ENCODE results near the gene ZC3H14.

The ZC3H14 gene

GRCh38 chr14:88667555-88668273, 104.9 kb downstream of the ZC3H14 start:
- Histone ChIP-seq H3K27me3 (ENCODE audit: insufficient read depth, low read length, poor library complexity) (no peaks in the 10 kb centered on the region), H3K4me1 (ENCODE audit: insufficient read depth, low read length) (no peaks in the 10 kb centered on the region), H3K27ac (ENCODE audit: low read length) (no peak overlapping the region), H3K4me3 (ENCODE audit: low read depth in 1 of 2, low read length in 2 of 2) (no peak overlapping the region), H3K36me3 (ENCODE audit: insufficient read depth, low read length) (peaks cover 2% of the 10 kb centered on the region; the same call in 1 of the 2 replicates), H3K79me2 (ENCODE audit: insufficient read depth, low read length) (no peaks in the 10 kb centered on the region), H3K4me2 (ENCODE audit: insufficient read depth, low read length) (no peak overlapping the region), H3K9ac (ENCODE audit: low read depth, low read length) (no peak overlapping the region), H4K20me1 (ENCODE audit: insufficient read depth, low read length) (no peaks in the 10 kb centered on the region), H2AFZ (ENCODE audit: low read depth, low read length) (0 out of 2 replicates have a peak overlapping the region, but pooled peaks have one; percentile 24), H3K9me3 (ENCODE audit: insufficient read depth, low read length, severe bottlenecking) (no peaks in the 10 kb centered on the region)
- no peak for TF ChIP-seq EZH2 (IDR thresholded peaks at IDR 0.05; ENCODE audit: borderline replicate concordance, low read depth, low read length, severe bottlenecking)
- peak; percentile 90 for TF ChIP-seq CTCF (IDR thresholded peaks at IDR 0.05; ENCODE audit: borderline replicate concordance, extremely low read depth, low read length, poor library complexity, severe bottlenecking)
- ATAC-seq (ENCODE audit: insufficient read depth, low read depth) (peak; percentile 95), DNase-seq (peak; percentile 67)

- H3K4me2 ChIP-seq (ENCODE audit: insufficient read depth, low read length) = no peak overlapping the region
- no peak overlapping the region for H3K9ac ChIP-seq (ENCODE audit: low read depth, low read length)
- TF ChIP-seq EZH2 (IDR thresholded peaks at IDR 0.05; ENCODE audit: borderline replicate concordance, low read depth, low read length, severe bottlenecking) = no peak
- no peak for TF ChIP-seq CTCF (IDR thresholded peaks at IDR 0.05; ENCODE audit: borderline replicate concordance, extremely low read depth, low read length, poor library complexity, severe bottlenecking)
- H3K36me3 ChIP-seq (ENCODE audit: insufficient read depth, low read length) = no peaks in the 10 kb centered on the region
- H3K27me3 ChIP-seq (ENCODE audit: insufficient read depth, low read length, poor library complexity) = no peaks in the 10 kb centered on the region
- no peak overlapping the region for H3K4me3 ChIP-seq (ENCODE audit: low read depth in 1 of 2, low read length in 2 of 2)
- DNase-seq (no peak), ATAC-seq (ENCODE audit: insufficient read depth, low read depth) (no peak)
- no peaks in the 10 kb centered on the region for H4K20me1 ChIP-seq (ENCODE audit: insufficient read depth, low read length)
- no peaks in the 10 kb centered on the region for H3K4me1 ChIP-seq (ENCODE audit: insufficient read depth, low read length)
- no peak overlapping the region for H3K27ac ChIP-seq (ENCODE audit: low read length)
- no peak overlapping the region for H2AFZ ChIP-seq (ENCODE audit: low read depth, low read length)
- no peaks in the 10 kb centered on the region for H3K79me2 ChIP-seq (ENCODE audit: insufficient read depth, low read length)
- H3K9me3 ChIP-seq (ENCODE audit: insufficient read depth, low read length, severe bottlenecking) = no peaks in the 10 kb centered on the region
Measured at GRCh38 chr14:88668448-88669116, 105.7 kb downstream of the ZC3H14 start.

- no peak overlapping the region for H3K9ac ChIP-seq (ENCODE audit: low read depth, low read length)
- ATAC-seq (ENCODE audit: insufficient read depth, low read depth) = no peak
- H3K36me3 ChIP-seq (ENCODE audit: insufficient read depth, low read length) = peaks cover 1% of the 10 kb centered on the region; the same call in 1 of the 2 replicates
- no peaks in the 10 kb centered on the region for H4K20me1 ChIP-seq (ENCODE audit: insufficient read depth, low read length)
- TF ChIP-seq CTCF (IDR thresholded peaks at IDR 0.05; ENCODE audit: borderline replicate concordance, extremely low read depth, low read length, poor library complexity, severe bottlenecking) (no peak), EZH2 (IDR thresholded peaks at IDR 0.05; ENCODE audit: borderline replicate concordance, low read depth, low read length, severe bottlenecking) (no peak)
- no peak for DNase-seq
- H3K4me2 ChIP-seq (ENCODE audit: insufficient read depth, low read length) = no peak overlapping the region
- H2AFZ ChIP-seq (ENCODE audit: low read depth, low read length) = no peak overlapping the region
- H3K79me2 ChIP-seq (ENCODE audit: insufficient read depth, low read length) = no peaks in the 10 kb centered on the region
- no peaks in the 10 kb centered on the region for H3K4me1 ChIP-seq (ENCODE audit: insufficient read depth, low read length)
- no peak overlapping the region for H3K27ac ChIP-seq (ENCODE audit: low read length)
- no peaks in the 10 kb centered on the region for H3K9me3 ChIP-seq (ENCODE audit: insufficient read depth, low read length, severe bottlenecking)
- H3K27me3 ChIP-seq (ENCODE audit: insufficient read depth, low read length, poor library complexity) = no peaks in the 10 kb centered on the region
- H3K4me3 ChIP-seq (ENCODE audit: low read depth in 1 of 2, low read length in 2 of 2) = no peak overlapping the region
Measured at GRCh38 chr14:88669346-88669745, 106.5 kb downstream of the ZC3H14 start.

All from DND-41 (cell line).